GM19193 (cell line): Measurements from ENCODE around the gene DSTN.

Source experiments
- POLR2A ChIP-seq: IDR thresholded peaks from 4 replicates; pipeline ENCODE4 v1.6.1; 2011; ENCODE audit not compliant: insufficient read depth, insufficient read length; ENCODE audit errors: extremely low read depth

The DSTN gene

DNA sequence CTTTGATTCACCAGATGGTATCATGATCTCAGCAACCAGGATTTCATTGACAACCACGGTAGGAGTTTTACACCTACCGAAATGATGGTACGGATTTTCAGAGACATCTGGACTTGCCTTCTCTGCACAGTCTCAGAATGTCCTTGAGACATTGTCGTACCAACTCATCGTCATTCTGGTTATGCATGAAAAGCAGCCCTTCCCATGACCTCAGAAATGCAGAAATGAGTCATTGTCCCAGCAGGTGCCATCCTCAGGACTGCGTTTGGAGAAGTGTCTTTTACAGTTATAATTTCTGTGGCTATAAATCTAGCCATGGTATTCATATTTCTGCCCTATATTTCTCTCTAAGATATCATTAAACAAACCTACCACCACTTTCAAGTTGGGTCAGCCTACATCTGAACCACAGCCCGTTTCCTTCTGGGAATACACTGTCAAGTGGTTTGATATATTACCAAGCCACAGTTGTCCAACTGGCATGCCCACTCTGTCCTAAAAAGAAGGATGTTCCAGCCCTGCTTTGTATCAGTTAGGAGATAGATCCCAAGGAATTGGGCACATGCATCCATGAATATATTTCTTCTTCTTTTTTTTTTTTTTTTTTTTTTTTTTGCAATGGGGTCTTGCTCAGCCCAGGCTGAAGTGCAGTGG, 31.2 kb upstream of the DSTN start:
- no peak for TF ChIP-seq POLR2A

- TF ChIP-seq POLR2A: no peak
Observed at GRCh38 chr20:17541596-17541995, 28.3 kb upstream of the DSTN start.

- TF ChIP-seq POLR2A: no peak
Observed at GRCh38 chr20:17541996-17542395, 27.9 kb upstream of the DSTN start.

- TF ChIP-seq POLR2A: no peak
Observed at GRCh38 chr20:17542481-17542880, 27.4 kb upstream of the DSTN start.

GRCh38 chr20:17542993-17543412, 26.9 kb upstream of the DSTN start:
- no peak for TF ChIP-seq POLR2A

DNA sequence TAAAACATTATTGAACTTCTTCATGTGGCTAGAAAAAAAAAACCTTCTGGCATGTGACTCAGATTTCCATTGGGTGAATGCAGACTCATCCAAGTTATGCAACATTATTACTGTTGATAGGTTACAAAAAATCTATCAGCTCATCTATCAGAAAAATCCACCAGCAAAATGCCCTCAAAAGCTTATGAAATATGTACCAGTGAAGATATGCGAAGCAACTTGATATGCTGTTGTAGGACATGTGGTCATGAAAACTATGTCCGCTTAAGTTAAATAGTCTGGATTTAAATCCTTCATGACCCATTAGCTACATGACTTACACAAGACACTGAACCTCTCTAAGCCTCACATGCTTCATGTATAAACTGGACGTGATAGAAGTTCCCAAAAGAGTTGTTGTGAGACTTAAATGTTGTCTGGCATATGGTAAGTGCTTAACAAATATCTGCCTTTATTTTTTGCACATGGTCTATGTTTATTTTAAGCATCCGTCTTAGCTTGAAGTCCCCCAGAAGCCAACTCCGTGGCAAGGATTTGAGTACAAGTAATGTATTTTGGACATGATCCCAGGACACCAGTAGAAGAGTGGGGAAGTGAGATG, 26.2 kb upstream of the DSTN start:
- no peak for TF ChIP-seq POLR2A

DNA sequence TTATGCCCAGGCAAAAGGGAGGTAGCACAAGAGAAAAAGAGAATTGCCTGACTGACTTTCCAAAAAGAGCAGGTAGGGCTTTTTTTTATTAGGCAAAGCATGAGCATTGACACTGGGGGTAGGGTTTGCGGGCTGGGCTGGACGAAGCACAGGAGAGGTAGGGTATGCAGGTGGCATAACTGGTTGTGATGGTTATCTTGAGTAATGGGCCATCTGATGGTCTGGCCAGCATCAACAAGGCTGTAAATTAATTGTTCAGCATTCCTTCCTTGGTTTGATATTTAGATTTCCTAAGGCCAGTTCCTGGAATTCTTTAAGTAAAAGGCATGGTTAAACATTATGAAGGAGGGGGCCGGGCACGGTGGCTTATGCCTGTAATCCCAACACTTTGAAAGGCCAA, 24.7 kb upstream of the DSTN start:
- TF ChIP-seq POLR2A: no peak

- TF ChIP-seq POLR2A: no peak
Observed at GRCh38 chr20:17549131-17549530, 20.7 kb upstream of the DSTN start.

DNA sequence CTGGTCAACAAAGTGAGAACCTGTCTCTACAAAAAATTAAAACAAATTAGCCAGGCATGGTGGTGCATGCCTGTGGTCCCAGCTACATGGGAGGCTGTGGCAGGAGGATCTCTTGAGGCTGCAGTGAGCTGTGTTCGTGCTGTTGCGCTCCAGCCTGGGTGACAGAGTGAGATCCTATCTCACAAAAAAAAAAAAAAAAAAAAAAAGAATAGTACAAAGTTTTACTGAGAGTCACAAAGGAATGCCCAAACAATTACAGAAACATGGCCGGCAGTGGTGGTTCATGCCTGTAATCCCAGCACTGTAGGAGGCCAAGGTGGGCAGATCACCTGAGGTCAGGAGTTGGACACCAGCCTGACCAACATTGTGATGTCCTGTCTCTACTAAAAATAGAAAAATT, 14.8 kb upstream of the DSTN start:
- no peak for TF ChIP-seq POLR2A

GRCh38 chr20:17556837-17557674, 12.8 kb upstream of the DSTN start:
- no peak for TF ChIP-seq POLR2A

GRCh38 chr20:17557675-17558006, 12.2 kb upstream of the DSTN start:
- TF ChIP-seq POLR2A: no peak

- no peak for TF ChIP-seq POLR2A
Observed at GRCh38 chr20:17558154-17558940, 11.5 kb upstream of the DSTN start.

DNA sequence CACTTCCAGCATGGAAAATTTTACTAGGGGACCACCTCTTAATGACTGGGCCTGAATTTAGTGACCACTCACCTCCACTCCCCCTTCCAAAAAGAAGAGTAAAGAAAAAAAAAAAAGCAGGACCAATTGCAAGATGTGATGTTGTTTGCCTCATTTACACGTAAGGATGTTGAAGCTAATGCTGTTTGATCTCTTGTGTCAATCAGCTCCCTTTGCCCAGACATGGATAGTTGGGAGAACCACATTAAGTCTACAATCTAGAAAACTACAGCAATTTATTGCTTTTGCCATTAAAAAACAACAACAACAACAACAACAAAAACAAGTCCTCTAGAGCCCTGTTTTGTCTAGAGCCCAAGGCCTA, 11.0 kb upstream of the DSTN start:
- TF ChIP-seq POLR2A: no peak

- TF ChIP-seq POLR2A: no peak
Observed at GRCh38 chr20:17559338-17559737, 10.5 kb upstream of the DSTN start.

DNA sequence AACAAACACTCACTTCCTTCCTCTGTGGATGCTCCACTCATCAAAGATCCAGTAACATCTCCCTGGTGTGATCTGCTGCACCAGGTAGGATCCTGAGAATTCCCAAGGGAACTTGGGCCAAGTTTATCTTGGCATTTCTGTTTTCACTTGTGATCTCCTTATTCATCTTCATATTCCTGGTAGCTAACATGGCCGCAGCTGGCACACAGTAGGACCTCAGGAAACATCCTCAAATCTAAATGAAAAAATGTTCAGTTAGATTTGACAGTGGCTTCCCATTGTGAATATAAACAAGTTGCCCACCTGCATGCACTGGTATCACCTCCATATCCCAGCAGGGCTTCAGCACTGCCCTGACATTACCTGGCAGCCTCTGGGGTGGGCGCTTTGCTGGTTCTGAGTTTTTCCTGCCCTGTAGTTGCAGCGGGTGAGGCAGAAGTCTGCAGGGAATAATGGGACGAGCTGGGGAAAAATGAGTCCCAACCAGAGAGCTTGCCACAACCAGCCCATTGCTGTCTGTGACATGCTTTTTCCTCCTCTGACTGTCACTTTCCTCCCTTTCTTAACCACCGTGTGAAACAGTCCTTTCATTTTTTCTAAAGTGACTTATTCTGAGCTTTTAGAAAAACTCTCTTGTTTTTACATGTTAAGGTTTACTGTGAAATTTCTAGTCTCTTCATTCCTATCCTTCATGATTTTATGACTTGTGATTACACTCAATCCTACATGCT, 9.4 kb upstream of the DSTN start:
- no peak for TF ChIP-seq POLR2A
